IPS DF 6.9 (cell line): ENCODE measurements around the gene MEX3D.

ENCODE experiments used
- DNase-seq: peaks from one replicate; pipeline ENCODE4 v3.0.0-alpha.2; 2013; ENCODE audit warnings: low read depth, low spot score
- H3K27ac ChIP-seq: one replicate; pipeline ENCODE4 v1.5.1; 2013; ENCODE audit warnings: low read length, control low read depth
- H3K27me3 ChIP-seq: 2 replicates; pipeline ENCODE4 v1.6.1; 2013; ENCODE audit warnings: mild to moderate bottlenecking, low read length; ENCODE audit not compliant: control insufficient read depth, insufficient read depth
- H3K36me3 ChIP-seq: 2 replicates; pipeline ENCODE4 v1.6.1; 2013; ENCODE audit warnings: low read length; ENCODE audit not compliant: control insufficient read depth, insufficient read depth
- H3K4me1 ChIP-seq: 2 replicates; pipeline ENCODE4 v1.6.1; 2013; ENCODE audit warnings: low read length; ENCODE audit not compliant: control insufficient read depth, insufficient read depth
- H3K4me3 ChIP-seq: 2 replicates; pipeline ENCODE4 v1.5.1; 2013; ENCODE audit warnings: mild to moderate bottlenecking, low read length
- H3K9me3 ChIP-seq: 2 replicates; pipeline ENCODE4 v1.6.1; 2013; ENCODE audit warnings: low read length, inconsistent platforms; ENCODE audit not compliant: control insufficient read depth, insufficient read depth
- WGBS: extraction: QIAGEN DNeasy Blood & Tissue Kit; methylation state at CpG from one replicate; pipeline ENCODE4 v1.1.7; 2013; ENCODE audit warnings: mixed read lengths, missing lambda C conversion rate; ENCODE audit not compliant: insufficient read length, insufficient coverage; 5-methylcytosine and 5-hydroxymethylcytosine counted together

MEX3D gene

GRCh38 chr19:1568320-1569019 lies at the start of gene MEX3D:
MEX3D (minus strand) TSS chr19:1568325; CDS start chr19:1568058, 267 bp downstream.
- H3K36me3 ChIP-seq = no peaks in the 10 kb centered on the region
- H3K4me1 ChIP-seq = peaks cover 4% of the 10 kb centered on the region
- no CpG with 5 or more reads among the region's 63 CpGs for WGBS
- H3K4me3 ChIP-seq = peak within 1 kb of the TSS; percentile 96
- H3K9me3 ChIP-seq = no peaks in the 10 kb centered on the region
- no peak within 1 kb of the TSS for H3K27ac ChIP-seq
- H3K27me3 ChIP-seq = peaks cover 5% of the 10 kb centered on the region; the same call in 1 of the 2 replicates
- DNase-seq = no peak

GRCh38 chr19:1616875-1617274 lies 48.8 kb upstream of the MEX3D start:
- no peak overlapping the region for H3K27ac ChIP-seq
- no peaks in the 10 kb centered on the region for H3K27me3 ChIP-seq
- H3K9me3 ChIP-seq = no peaks in the 10 kb centered on the region
- no peak overlapping the region for H3K4me3 ChIP-seq
- peaks cover 78% of the 10 kb centered on the region for H3K36me3 ChIP-seq
- no peak for DNase-seq
- H3K4me1 ChIP-seq = no peaks in the 10 kb centered on the region; the same call in 1 of the 2 replicates
- WGBS = no CpG with 5 or more reads among the region's 4 CpGs

DNA sequence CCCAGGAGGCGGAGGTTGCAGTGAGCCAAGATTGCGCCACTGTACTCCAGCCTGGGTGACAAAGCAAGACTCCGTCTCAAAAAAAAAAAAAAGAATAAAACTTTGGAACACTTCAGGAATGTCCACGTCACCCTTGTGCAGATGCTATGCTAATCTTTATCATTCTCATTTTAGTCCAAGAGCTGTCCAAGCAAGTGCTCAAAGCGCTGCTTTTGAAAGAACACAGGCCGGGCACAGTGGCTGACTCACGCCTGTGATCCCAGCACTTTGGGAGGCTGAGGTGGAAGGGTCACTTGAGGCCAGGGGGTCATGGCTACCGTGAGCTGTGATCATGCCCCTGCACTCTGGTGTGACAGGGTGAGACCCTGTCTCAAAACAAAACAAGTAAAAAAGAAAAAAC lies 48.3 kb upstream of the MEX3D start:
- Histone ChIP-seq H3K4me1 (no peaks in the 10 kb centered on the region; the same call in 1 of the 2 replicates), H3K9me3 (no peaks in the 10 kb centered on the region), H3K27ac (no peak overlapping the region), H3K27me3 (no peaks in the 10 kb centered on the region), H3K4me3 (no peak overlapping the region), H3K36me3 (peaks cover 76% of the 10 kb centered on the region)
- no peak for DNase-seq
- WGBS = no CpG with 5 or more reads among the region's 8 CpGs

DNA sequence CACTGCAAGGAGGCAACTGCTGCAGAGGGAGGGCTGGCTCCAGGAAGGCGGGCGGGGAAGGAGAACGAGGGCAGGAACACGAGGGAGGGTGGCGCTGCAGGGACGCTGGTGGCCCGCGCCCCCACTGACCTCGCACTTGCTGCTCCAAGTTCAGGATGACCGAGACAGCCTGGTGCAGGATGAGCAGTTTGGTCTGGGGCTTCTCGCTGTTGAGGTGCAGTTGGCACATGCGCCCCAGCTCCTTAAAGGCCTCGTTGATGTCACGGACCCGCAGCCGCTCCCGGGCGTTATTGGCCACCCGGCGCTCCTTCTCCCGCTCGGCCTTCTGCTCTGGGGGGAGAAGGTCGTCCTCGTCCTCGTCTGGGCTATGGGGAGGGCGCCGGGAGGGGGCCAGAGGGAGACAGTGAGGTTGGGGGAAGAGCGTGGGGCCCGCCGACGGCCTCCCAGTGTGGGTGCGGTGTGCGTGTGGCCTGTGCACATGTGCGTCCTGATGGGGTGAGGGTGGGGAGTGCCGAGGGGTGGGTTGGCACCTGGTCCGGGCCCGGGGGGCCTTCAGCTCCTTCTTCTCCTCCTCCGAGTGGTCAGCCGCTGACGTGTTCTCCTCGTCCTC lies 47.1 kb upstream of the MEX3D start:
- Histone ChIP-seq H3K27me3 (no peaks in the 10 kb centered on the region), H3K27ac (no peak overlapping the region), H3K9me3 (no peaks in the 10 kb centered on the region), H3K4me3 (no peak overlapping the region), H3K4me1 (no peaks in the 10 kb centered on the region; the same call in 1 of the 2 replicates), H3K36me3 (peaks cover 73% of the 10 kb centered on the region)
- no peak for DNase-seq
- WGBS = no CpG with 5 or more reads among the region's 41 CpGs

DNA sequence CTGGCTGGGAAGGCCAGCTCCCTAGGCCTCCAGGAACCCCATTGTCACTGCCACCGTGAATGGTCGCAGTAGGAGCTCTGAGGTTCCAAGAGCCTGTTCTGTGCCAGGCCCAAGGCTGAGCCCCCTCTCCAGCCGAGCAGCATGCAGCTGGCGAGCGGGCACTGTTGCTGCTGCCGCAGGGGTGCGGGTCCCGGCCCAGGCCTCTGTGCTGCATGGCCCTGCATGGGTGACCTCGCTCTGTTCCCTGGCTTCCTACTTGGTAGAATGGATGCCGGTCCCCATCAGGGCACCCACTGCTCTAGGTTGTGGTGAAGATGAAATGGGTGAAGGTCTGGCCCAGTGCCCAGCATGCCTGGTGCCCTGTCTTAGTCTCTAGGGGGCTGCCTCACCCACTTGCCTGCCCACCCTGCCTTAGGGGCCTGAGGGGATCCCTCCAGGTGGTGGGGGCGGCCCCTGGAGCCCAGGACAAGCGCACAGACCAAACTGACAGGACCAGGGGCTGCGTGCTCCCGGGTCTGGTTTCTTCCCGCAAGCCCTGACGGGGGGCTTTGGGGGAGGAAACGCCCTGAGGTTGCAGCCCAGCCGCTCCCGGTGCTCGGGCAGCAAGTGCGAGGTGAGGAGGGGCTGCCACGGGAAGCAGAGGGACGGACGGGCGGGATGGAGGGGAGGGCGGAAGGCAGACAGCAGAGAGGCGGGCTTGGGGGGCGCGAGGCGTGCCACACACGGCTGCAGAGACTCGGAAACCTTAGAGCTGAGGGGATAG lies 45.9 kb upstream of the MEX3D start:
- H3K4me1 ChIP-seq = no peaks in the 10 kb centered on the region; the same call in 1 of the 2 replicates
- no peak overlapping the region for H3K4me3 ChIP-seq
- H3K36me3 ChIP-seq = peaks cover 71% of the 10 kb centered on the region
- no CpG with 5 or more reads among the region's 32 CpGs for WGBS
- DNase-seq = no peak
- no peak overlapping the region for H3K27ac ChIP-seq
- H3K27me3 ChIP-seq = no peaks in the 10 kb centered on the region
- H3K9me3 ChIP-seq = no peaks in the 10 kb centered on the region

DNA sequence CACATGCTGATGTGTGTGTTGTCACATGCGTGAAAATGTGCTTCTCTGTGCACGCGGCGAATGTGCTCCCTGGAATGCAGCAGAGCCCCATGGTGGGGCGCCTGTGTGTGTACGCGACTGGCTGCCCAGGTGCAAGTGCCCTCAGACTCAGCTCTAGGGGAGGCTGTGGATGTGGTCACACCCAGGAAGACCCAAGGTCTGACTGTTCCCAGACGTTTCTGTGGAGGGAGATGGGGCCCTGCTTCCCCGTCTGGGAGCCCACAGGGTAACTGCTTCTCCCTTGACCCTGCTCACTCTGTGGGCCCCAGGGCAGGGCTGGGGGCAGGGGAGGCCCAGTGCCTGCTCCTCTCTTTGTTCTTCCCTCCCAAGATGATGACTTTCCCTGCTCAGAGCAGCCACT lies 45.0 kb upstream of the MEX3D start:
- no peaks in the 10 kb centered on the region; the same call in 1 of the 2 replicates for H3K4me1 ChIP-seq
- H3K4me3 ChIP-seq = no peak overlapping the region
- DNase-seq = no peak
- H3K9me3 ChIP-seq = no peaks in the 10 kb centered on the region
- no peak overlapping the region for H3K27ac ChIP-seq
- peaks cover 66% of the 10 kb centered on the region for H3K36me3 ChIP-seq
- WGBS = no CpG with 5 or more reads among the region's 9 CpGs
- H3K27me3 ChIP-seq = no peaks in the 10 kb centered on the region

DNA sequence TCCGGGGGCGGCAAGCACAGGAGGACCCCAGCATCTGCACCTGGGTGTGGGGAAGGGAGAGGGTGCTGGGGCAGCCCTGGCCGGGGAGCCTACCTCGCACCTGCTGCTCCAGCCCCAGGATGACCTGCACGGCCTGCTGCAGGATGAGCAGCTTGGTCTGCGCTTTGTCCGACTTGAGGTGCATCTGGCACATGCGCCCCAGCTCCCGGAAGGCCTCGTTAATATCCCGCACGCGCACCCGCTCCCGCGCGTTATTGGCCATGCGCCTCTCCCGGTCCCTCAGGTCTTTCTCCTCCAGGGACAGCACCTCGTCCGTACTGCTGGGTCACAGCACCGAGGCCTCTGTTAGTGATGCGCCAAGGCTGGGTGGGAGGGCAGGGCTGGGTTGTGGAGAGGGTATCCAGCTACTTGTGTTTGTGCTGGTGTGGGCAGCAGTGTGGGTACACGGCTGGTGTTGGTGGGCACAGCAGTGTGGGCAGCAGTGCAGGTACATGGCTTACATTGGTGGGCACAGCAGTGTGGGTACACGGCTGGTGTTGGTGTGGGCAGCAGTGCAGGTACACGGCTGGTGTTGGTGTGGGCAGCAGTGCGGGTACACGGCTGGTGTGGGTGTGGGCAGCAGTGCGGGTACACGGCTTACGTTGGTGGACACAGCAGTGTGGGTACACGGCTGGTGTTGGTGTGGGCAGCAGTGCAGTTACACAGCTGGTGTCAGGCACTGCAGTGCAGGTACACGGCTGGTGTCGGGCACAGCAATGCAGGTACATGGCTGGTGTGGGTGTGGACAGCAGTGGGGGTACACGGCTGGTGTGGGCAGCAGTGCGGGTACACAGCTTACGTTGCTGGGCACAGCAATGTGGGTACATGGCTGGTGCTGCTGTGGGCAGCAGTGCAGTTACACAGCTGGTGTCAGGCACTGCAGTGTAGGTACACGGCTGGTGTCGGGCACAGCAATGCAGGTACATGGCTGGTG lies 44.3 kb upstream of the MEX3D start:
- H3K27ac ChIP-seq = no peak overlapping the region
- no peak for DNase-seq
- no peaks in the 10 kb centered on the region for H3K27me3 ChIP-seq
- H3K4me3 ChIP-seq = no peak overlapping the region
- H3K36me3 ChIP-seq = peaks cover 62% of the 10 kb centered on the region
- no CpG with 5 or more reads among the region's 39 CpGs for WGBS
- no peaks in the 10 kb centered on the region for H3K9me3 ChIP-seq
- H3K4me1 ChIP-seq = no peaks in the 10 kb centered on the region; the same call in 1 of the 2 replicates

GRCh38 chr19:1611353-1611752 lies 43.2 kb upstream of the MEX3D start:
- DNase-seq = no peak
- Histone ChIP-seq H3K27ac (no peak overlapping the region), H3K4me1 (no peaks in the 10 kb centered on the region; the same call in 1 of the 2 replicates), H3K36me3 (peaks cover 54% of the 10 kb centered on the region), H3K4me3 (no peak overlapping the region), H3K27me3 (no peaks in the 10 kb centered on the region), H3K9me3 (no peaks in the 10 kb centered on the region)
- no CpG with 5 or more reads among the region's 15 CpGs for WGBS

- no peak for DNase-seq
- no peaks in the 10 kb centered on the region for H3K9me3 ChIP-seq
- H3K36me3 ChIP-seq = peaks cover 50% of the 10 kb centered on the region
- no peaks in the 10 kb centered on the region for H3K27me3 ChIP-seq
- H3K4me1 ChIP-seq = no peaks in the 10 kb centered on the region; the same call in 1 of the 2 replicates
- H3K27ac ChIP-seq = no peak overlapping the region
- no peak overlapping the region for H3K4me3 ChIP-seq
- no CpG with 5 or more reads among the region's 11 CpGs for WGBS
These were observed 42.5 kb upstream of the MEX3D start for GRCh38 chr19:1610579-1610978.
